ENCODE measurements around the gene TADA2B. TPM values are rescaled to one million over a fixed set of nuclear protein-coding genes. Genes with fewer than 3 reads are reported as not detected.
A peak's percentile ranks its signal among the peaks of the same experiment; 100 is the strongest.

Gene TADA2B
- total and polyA plus RNA-seq, 10 of the 15 experiments (the other 5 are each of a cell fraction or from before 2014, with no cell fraction given): 0.66 to 12.0 (median 5.6) TPM

- peaks cover 14% of the 10 kb centered on the region for H3K4me1 ChIP-seq (ENCODE audit: control insufficient read depth, insufficient read depth, low read length)
- H3K9ac ChIP-seq (ENCODE audit: control insufficient read depth, insufficient read depth, low read length): peak overlapping the region; percentile 79; the same call in 1 of the 2 replicates
- ATAC-seq: 0 out of 3 replicates have a peak, but pooled peaks have one; percentile 2
- ChIA-PET CTCF (interaction anchor here (0.6 to 11.2 kb wide), 21 partner anchors 9 to 440 kb away, joined by 3 to 210 read pairs (median 6); partner anchors contain the start of genes BLOC1S4, MRFAP1L1, TADA2B and TBC1D14), RAD21 (ENCODE audit: unreplicated experiment) (interaction anchor here (0.8 to 6.0 kb wide), 16 partner anchors 10 to 428 kb away, joined by 3 to 87 read pairs (median 5); partner anchors contain the start of genes MRFAP1, TADA2B and TBC1D14), SMC1A (ENCODE audit: uncharacterized antibody, unreplicated experiment) (interaction anchor here (0.8 to 7.2 kb wide), 15 partner anchors 9 to 349 kb away, joined by 3 to 79 read pairs (median 5); partner anchors contain the start of genes TADA2B and TBC1D14), POLR2A (interaction anchor here (0.5 to 6.5 kb wide), 11 partner anchors 24 to 351 kb away, joined by 3 to 88 read pairs (median 4); partner anchors contain the start of genes TADA2B and TBC1D14)
- no peaks in the 10 kb centered on the region; a peak in 1 of 4 replicates for H3K27me3 ChIP-seq (replicated peaks in 1 of 2; ENCODE audit: control insufficient read depth in 2 of 2, insufficient read depth in 2 of 2, low read length in 1 of 2)
- peak overlapping the region; percentile 88 for H2AFZ ChIP-seq (ENCODE audit: control insufficient read depth, low read depth, low read length)
- H3K36me3 ChIP-seq (ENCODE audit: control insufficient read depth in 2 of 2, insufficient read depth in 2 of 2, low read length in 1 of 2): peaks cover 0 to 7% of the 10 kb centered on the region in 2 experiments; a peak in 3 of 4 replicates
- TF ChIP-seq NR2C1 (IDR thresholded peaks at IDR 0.05) (no peak), CHD2 (IDR thresholded peaks at IDR 0.05; ENCODE audit: borderline replicate concordance, low read depth, low read length) (no peak), SMARCA5 (IDR thresholded peaks at IDR 0.05) (no peak), DPF2 (IDR thresholded peaks at IDR 0.05) (no peak), FOXM1 (IDR thresholded peaks at IDR 0.05; ENCODE audit: low read depth, low read length) (no peak), TAF1 (IDR thresholded peaks at IDR 0.05; ENCODE audit: borderline replicate concordance, low read depth, low read length) (no peak), GABPA (IDR thresholded peaks at IDR 0.05; ENCODE audit: low read depth) (no peak), NFYB (IDR thresholded peaks at IDR 0.05; ENCODE audit: insufficient read depth, low read depth, low read length) (no peak), SIN3A (IDR thresholded peaks at IDR 0.05; ENCODE audit: low read depth, low read length) (no peak), EP300 (IDR thresholded peaks at IDR 0.05; ENCODE audit: borderline replicate concordance in 1 of 2, control insufficient read depth in 1 of 2, low read depth in 2 of 2, low read length in 2 of 2) (no peak), RFX5 (IDR thresholded peaks at IDR 0.05; ENCODE audit: low read depth, low read length) (no peak), CUX1 (IDR thresholded peaks at IDR 0.05; ENCODE audit: insufficient replicate concordance, low read depth, low read length) (no peak), ZNF592 (IDR thresholded peaks at IDR 0.05) (no peak), SMAD5 (IDR thresholded peaks at IDR 0.05; ENCODE audit: low read depth) (no peak)
- no peaks in the 10 kb centered on the region for H3K9me3 ChIP-seq (replicated peaks; ENCODE audit: control insufficient read depth, insufficient read depth, low read length)
- in situ Hi-C loops (cut with MboI): no loop called here
- peaks cover 3% of the 10 kb centered on the region; the same call in 1 of the 2 replicates for H4K20me1 ChIP-seq (ENCODE audit: control insufficient read depth, insufficient read depth)
- WGBS (ENCODE audit: insufficient coverage, insufficient replicate concordance, low lambda C conversion rate, missing lambda C conversion rate): 24% methylated on average over 19 of the region's 20 CpGs
- H3K27ac ChIP-seq (ENCODE audit: control insufficient read depth, insufficient read depth): no peak overlapping the region
- DNase-seq (ENCODE audit: low read depth, low spot score): no peak
- FAIRE-seq: no peak
- peaks cover 34% of the 10 kb centered on the region for H3K79me2 ChIP-seq (ENCODE audit: control insufficient read depth, insufficient read depth, low read length)
- peak overlapping the region; percentile 74 for H3K4me3 ChIP-seq
- H3K4me2 ChIP-seq (ENCODE audit: control insufficient read depth, insufficient read depth): peak overlapping the region; percentile 92
- intact Hi-C loops (cut with micrococcal nuclease; ENCODE audit: unreplicated experiment): loop anchor here (5.0 kb wide), 1 partner anchor 287 kb away; the partner anchor contains the start of gene KIAA0232
- BruUV-seq (replicated peaks): no TSS peak
Measured at GRCh38 chr4:7068883-7069282, 25.7 kb downstream of the TADA2B start.

Data from GM12878 (cell line).